HepG2 (cell line): Measurements from ENCODE around the gene TMUB1. TPM values are rescaled to one million over a fixed set of nuclear protein-coding genes. Genes with fewer than 3 reads are reported as not detected.

Source experiments
- GTF2F1 ChIP-seq: fragments of 150-350 bp; IDR thresholded peaks from 2 replicates; pipeline ENCODE4 v1.6.1; 2014; ENCODE audit warnings: low read length
- MAFF ChIP-seq: IDR thresholded peaks from 2 replicates; pipeline ENCODE4 v1.6.1; 2011; ENCODE audit warnings: low read depth, low read length, improper control_type of control experiment
- MXI1 ChIP-seq: IDR thresholded peaks from 3 replicates; pipeline ENCODE4 v1.6.1; 2012; ENCODE audit warnings: low read depth, low read length, inconsistent platforms, borderline replicate concordance
- MYNN ChIP-seq: sonication (generic); formaldehyde crosslinking; IDR thresholded peaks from 2 replicates; pipeline ENCODE4 v1.4.0; 2020; ENCODE audit warnings: mild to moderate bottlenecking, low read depth, missing genetic modification reagents
- POLR2AphosphoS2 ChIP-seq: IDR thresholded peaks from 2 replicates; pipeline ENCODE4 v1.6.1; 2011; ENCODE audit warnings: low read depth, low read length, improper control_type of control experiment
- U2AF1 ChIP-seq: fragments of 200-400 bp; formaldehyde crosslinking; optimal IDR thresholded peaks from 2 replicates; pipeline ENCODE3; 2017; ENCODE audit warnings: mild to moderate bottlenecking, low read depth, low read length
- ZBTB20 ChIP-seq: sonication (generic); formaldehyde crosslinking; IDR thresholded peaks from 2 replicates; pipeline ENCODE4 v1.8.1; 2023; ENCODE audit warnings: missing genetic modification reagents, low read depth, mild to moderate bottlenecking, borderline replicate concordance
- ZNF3 ChIP-seq: IDR thresholded peaks from 2 replicates; pipeline ENCODE4 v1.7.0; 2017; ENCODE audit warnings: inconsistent platforms
- ZNF33B ChIP-seq: sonication (generic); formaldehyde crosslinking; IDR thresholded peaks from 2 replicates; pipeline ENCODE4 v1.5.1; 2020; ENCODE audit warnings: mild to moderate bottlenecking, missing genetic modification reagents
- ZNF343 ChIP-seq: sonication (generic); formaldehyde crosslinking; IDR thresholded peaks from 2 replicates; pipeline ENCODE4 v1.4.0; 2020; ENCODE audit warnings: mild to moderate bottlenecking, missing genetic modification reagents
- ZNF350 ChIP-seq: sonication (generic); formaldehyde crosslinking; IDR thresholded peaks from 2 replicates; pipeline ENCODE4 v1.4.0; 2020; ENCODE audit warnings: mild to moderate bottlenecking, low read depth, missing genetic modification reagents, borderline replicate concordance
- ZNF543 ChIP-seq: sonication (generic); formaldehyde crosslinking; IDR thresholded peaks from 2 replicates; pipeline ENCODE4 v1.4.0; 2020; ENCODE audit warnings: mild to moderate bottlenecking, missing genetic modification reagents
- ZNF678 ChIP-seq: sonication (generic); formaldehyde crosslinking; IDR thresholded peaks from 2 replicates; pipeline ENCODE4 v1.4.0; 2020; ENCODE audit warnings: mild to moderate bottlenecking, missing genetic modification reagents
- polyA plus RNA-seq, 8 experiments: library from polyadenylated mRNA; depleted of rRNA in 3 of 8; stranded (reverse) in 7 of 8; unstranded in 1 of 8; fragments of >200 nt; fragmentation: Illumina TruSeq in 4 of 8; extraction: Trizol in 4 of 8; gene quantifications; 2 replicates each; pipeline versions ENCODE4 v1.2.1 to v1.2.3, GENCODE V29; 2011 to 2016; ENCODE audit warnings: low read depth in 4 of 8, missing spikeins in 1 of 8, mixed read lengths in 1 of 8; ENCODE audit not compliant: insufficient read depth in 1 of 8
- total RNA-seq, 5 experiments: library from RNA; depleted of rRNA; stranded (reverse); fragments of >200 nt; fragmentation: Illumina TruSeq; extraction: Trizol; gene quantifications; 2 replicates each; pipeline ENCODE4 v1.2.3, GENCODE V29; 2016; ENCODE audit warnings: low read depth in 1 of 5
- TF ChIP-seq, protein P1 (sequence below): IDR thresholded peaks from 2 replicates; pipeline ENCODE4 v1.6.1; 2016; ENCODE audit warnings: low read depth, missing genetic modification reagents, missing compliant biosample characterization
- TF ChIP-seq, protein P2 (sequence below): IDR thresholded peaks from 2 replicates; pipeline ENCODE4 v1.4.0; 2020; ENCODE audit warnings: mild to moderate bottlenecking, missing genetic modification reagents
- TF ChIP-seq, protein P3 (sequence below): sonication (generic); formaldehyde crosslinking; IDR thresholded peaks from 2 replicates; pipeline ENCODE4 v1.4.0; 2020; ENCODE audit warnings: missing genetic modification reagents
- TF ChIP-seq, protein P4 (sequence below): sonication (generic); formaldehyde crosslinking; IDR thresholded peaks from 2 replicates; pipeline ENCODE4 v1.4.0; 2020; ENCODE audit warnings: low read depth, mild to moderate bottlenecking, missing genetic modification reagents

TMUB1 gene
- total and polyA plus RNA-seq, 2 of the 13 experiments (the other 11 are each of a cell fraction or from before 2014, with no cell fraction given) = 44.8 to 51.6 TPM

DNA sequence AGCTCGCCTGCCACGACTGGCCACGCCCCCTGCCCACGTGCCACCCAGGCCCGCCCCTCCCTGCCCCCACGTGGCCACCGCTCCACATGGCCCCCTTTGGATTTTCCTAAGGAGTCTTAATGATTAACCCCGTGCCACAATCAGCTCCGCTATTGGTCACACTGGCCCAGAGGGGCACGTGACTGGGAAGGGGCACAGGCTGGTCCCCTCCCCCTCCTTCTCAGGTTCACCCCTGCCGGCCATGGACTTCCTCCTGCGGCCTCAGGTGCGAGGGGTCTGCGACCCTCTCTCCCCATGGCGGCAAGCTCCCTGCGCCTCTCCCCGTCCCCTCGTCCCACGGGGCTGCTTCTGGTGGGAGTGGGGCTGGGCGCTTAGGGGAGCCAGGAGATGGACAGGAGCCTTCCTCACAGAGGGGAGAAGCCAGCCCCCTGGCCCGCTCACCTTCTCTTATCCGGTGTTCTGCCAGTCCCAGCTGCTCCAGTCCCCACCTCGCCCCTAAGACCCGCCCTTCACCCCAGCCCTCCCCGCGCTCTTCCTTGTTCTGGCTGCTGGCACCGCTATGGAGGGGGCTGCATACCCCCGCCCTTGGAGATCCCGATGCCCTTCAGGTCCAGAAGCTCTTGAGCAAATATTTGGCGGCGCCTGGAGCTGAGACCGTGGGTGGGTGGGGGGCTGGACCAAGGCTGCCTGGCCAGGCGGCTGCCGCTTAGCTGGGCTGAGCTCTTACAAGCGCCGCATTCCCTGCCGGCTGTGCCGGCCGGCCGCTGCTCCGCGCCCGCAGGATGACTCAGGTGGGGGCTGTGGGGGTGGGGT lies 20.7 kb downstream of the TMUB1 start (continued):
- TF ChIP-seq, protein P1, sequence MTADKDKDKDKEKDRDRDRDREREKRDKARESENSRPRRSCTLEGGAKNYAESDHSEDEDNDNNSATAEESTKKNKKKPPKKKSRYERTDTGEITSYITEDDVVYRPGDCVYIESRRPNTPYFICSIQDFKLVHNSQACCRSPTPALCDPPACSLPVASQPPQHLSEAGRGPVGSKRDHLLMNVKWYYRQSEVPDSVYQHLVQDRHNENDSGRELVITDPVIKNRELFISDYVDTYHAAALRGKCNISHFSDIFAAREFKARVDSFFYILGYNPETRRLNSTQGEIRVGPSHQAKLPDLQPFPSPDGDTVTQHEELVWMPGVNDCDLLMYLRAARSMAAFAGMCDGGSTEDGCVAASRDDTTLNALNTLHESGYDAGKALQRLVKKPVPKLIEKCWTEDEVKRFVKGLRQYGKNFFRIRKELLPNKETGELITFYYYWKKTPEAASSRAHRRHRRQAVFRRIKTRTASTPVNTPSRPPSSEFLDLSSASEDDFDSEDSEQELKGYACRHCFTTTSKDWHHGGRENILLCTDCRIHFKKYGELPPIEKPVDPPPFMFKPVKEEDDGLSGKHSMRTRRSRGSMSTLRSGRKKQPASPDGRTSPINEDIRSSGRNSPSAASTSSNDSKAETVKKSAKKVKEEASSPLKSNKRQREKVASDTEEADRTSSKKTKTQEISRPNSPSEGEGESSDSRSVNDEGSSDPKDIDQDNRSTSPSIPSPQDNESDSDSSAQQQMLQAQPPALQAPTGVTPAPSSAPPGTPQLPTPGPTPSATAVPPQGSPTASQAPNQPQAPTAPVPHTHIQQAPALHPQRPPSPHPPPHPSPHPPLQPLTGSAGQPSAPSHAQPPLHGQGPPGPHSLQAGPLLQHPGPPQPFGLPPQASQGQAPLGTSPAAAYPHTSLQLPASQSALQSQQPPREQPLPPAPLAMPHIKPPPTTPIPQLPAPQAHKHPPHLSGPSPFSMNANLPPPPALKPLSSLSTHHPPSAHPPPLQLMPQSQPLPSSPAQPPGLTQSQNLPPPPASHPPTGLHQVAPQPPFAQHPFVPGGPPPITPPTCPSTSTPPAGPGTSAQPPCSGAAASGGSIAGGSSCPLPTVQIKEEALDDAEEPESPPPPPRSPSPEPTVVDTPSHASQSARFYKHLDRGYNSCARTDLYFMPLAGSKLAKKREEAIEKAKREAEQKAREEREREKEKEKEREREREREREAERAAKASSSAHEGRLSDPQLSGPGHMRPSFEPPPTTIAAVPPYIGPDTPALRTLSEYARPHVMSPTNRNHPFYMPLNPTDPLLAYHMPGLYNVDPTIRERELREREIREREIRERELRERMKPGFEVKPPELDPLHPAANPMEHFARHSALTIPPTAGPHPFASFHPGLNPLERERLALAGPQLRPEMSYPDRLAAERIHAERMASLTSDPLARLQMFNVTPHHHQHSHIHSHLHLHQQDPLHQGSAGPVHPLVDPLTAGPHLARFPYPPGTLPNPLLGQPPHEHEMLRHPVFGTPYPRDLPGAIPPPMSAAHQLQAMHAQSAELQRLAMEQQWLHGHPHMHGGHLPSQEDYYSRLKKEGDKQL (CRISPR knock-in tag) = no peak; the same call in 1 of the 2 replicates
- TF ChIP-seq MAFF (no peak), ZNF33B (CRISPR knock-in tag) (no peak), U2AF1 (no peak), ZNF678 (CRISPR knock-in tag) (no peak), MXI1 (peak; percentile 97; the same call in 2 of the 3 replicates), GTF2F1 (no peak), MYNN (CRISPR knock-in tag) (no peak), ZNF543 (0 out of 2 replicates have a peak, but pooled peaks have one; percentile 48), ZNF350 (peak; percentile 82; the same call in 1 of the 2 replicates), ZNF3 (CRISPR knock-in tag) (no peak), ZBTB20 (0 out of 2 replicates have a peak, but pooled peaks have one; percentile 28), ZNF343 (CRISPR knock-in tag) (no peak), POLR2AphosphoS2 (no peak)
- TF ChIP-seq, protein P2, sequence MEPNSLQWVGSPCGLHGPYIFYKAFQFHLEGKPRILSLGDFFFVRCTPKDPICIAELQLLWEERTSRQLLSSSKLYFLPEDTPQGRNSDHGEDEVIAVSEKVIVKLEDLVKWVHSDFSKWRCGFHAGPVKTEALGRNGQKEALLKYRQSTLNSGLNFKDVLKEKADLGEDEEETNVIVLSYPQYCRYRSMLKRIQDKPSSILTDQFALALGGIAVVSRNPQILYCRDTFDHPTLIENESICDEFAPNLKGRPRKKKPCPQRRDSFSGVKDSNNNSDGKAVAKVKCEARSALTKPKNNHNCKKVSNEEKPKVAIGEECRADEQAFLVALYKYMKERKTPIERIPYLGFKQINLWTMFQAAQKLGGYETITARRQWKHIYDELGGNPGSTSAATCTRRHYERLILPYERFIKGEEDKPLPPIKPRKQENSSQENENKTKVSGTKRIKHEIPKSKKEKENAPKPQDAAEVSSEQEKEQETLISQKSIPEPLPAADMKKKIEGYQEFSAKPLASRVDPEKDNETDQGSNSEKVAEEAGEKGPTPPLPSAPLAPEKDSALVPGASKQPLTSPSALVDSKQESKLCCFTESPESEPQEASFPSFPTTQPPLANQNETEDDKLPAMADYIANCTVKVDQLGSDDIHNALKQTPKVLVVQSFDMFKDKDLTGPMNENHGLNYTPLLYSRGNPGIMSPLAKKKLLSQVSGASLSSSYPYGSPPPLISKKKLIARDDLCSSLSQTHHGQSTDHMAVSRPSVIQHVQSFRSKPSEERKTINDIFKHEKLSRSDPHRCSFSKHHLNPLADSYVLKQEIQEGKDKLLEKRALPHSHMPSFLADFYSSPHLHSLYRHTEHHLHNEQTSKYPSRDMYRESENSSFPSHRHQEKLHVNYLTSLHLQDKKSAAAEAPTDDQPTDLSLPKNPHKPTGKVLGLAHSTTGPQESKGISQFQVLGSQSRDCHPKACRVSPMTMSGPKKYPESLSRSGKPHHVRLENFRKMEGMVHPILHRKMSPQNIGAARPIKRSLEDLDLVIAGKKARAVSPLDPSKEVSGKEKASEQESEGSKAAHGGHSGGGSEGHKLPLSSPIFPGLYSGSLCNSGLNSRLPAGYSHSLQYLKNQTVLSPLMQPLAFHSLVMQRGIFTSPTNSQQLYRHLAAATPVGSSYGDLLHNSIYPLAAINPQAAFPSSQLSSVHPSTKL (CRISPR knock-in tag) = no peak
- TF ChIP-seq, protein P3, sequence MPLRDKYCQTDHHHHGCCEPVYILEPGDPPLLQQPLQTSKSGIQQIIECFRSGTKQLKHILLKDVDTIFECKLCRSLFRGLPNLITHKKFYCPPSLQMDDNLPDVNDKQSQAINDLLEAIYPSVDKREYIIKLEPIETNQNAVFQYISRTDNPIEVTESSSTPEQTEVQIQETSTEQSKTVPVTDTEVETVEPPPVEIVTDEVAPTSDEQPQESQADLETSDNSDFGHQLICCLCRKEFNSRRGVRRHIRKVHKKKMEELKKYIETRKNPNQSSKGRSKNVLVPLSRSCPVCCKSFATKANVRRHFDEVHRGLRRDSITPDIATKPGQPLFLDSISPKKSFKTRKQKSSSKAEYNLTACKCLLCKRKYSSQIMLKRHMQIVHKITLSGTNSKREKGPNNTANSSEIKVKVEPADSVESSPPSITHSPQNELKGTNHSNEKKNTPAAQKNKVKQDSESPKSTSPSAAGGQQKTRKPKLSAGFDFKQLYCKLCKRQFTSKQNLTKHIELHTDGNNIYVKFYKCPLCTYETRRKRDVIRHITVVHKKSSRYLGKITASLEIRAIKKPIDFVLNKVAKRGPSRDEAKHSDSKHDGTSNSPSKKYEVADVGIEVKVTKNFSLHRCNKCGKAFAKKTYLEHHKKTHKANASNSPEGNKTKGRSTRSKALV (CRISPR knock-in tag) = no peak
- TF ChIP-seq, protein P4, sequence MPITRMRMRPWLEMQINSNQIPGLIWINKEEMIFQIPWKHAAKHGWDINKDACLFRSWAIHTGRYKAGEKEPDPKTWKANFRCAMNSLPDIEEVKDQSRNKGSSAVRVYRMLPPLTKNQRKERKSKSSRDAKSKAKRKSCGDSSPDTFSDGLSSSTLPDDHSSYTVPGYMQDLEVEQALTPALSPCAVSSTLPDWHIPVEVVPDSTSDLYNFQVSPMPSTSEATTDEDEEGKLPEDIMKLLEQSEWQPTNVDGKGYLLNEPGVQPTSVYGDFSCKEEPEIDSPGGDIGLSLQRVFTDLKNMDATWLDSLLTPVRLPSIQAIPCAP (CRISPR knock-in tag) = no peak
